HEK293T (cell line): ENCODE results near the gene FHOD1.

ENCODE experiments used
- CTCF ChIA-PET: fragments of 350-600 bp; formaldehyde crosslinking; extraction: SDS; loops from one replicate; lab custom pipeline; 2021; ENCODE audit warnings: antibody characterized with exemption, inconsistent platforms; lab: Yijun Ruan, JAX
- POLR2A ChIA-PET: fragments of 350-600 bp; formaldehyde crosslinking; extraction: SDS; loops from one replicate; lab custom pipeline; 2020; ENCODE audit warnings: antibody characterized with exemption, inconsistent platforms; lab: Yijun Ruan, JAX
- DNase-seq: peaks from one replicate; pipeline ENCODE4 v3.0.0; 2012; ENCODE audit warnings: mixed read lengths; ENCODE audit errors: extremely low spot score
- ARNT ChIP-seq: fragments of 450-650 bp; IDR thresholded peaks from 2 replicates; pipeline ENCODE4 v1.6.1; 2017; ENCODE audit warnings: mild to moderate bottlenecking
- BHLHE40 ChIP-seq: fragments of 450-650 bp; IDR thresholded peaks from 2 replicates; pipeline ENCODE4 v1.6.1; 2016; ENCODE audit warnings: mild to moderate bottlenecking, moderate library complexity, borderline replicate concordance
- CTBP1 ChIP-seq: fragments of 450-650 bp; IDR thresholded peaks from 2 replicates; pipeline ENCODE4 v1.6.1; 2016; ENCODE audit warnings: borderline replicate concordance
- ELF4 ChIP-seq: fragments of 450-650 bp; IDR thresholded peaks from 2 replicates; pipeline ENCODE4 v1.6.1; 2017; ENCODE audit warnings: antibody characterized with exemption
- FOXA1 ChIP-seq: fragments of 450-650 bp; IDR thresholded peaks from 2 replicates; pipeline ENCODE4 v1.6.1; 2016; ENCODE audit warnings: mild to moderate bottlenecking
- FOXK2 ChIP-seq: fragments of 450-650 bp; IDR thresholded peaks from 2 replicates; pipeline ENCODE4 v1.6.1; 2016; ENCODE audit warnings: mild to moderate bottlenecking
- FOXM1 ChIP-seq: fragments of 450-650 bp; IDR thresholded peaks from 2 replicates; pipeline ENCODE4 v1.6.1; 2017; ENCODE audit warnings: mild to moderate bottlenecking, borderline replicate concordance
- HDGF ChIP-seq: fragments of 450-650 bp; IDR thresholded peaks from 2 replicates; pipeline ENCODE4 v1.6.1; 2017; ENCODE audit warnings: antibody characterized with exemption, borderline replicate concordance
- L3MBTL2 ChIP-seq: fragments of 450-650 bp; conservative IDR thresholded peaks from 2 replicates; pipeline ENCODE4 v1.6.1; 2016; ENCODE audit warnings: mild to moderate bottlenecking
- LEF1 ChIP-seq: fragments of 450-650 bp; IDR thresholded peaks from 2 replicates; pipeline ENCODE4 v1.6.1; 2017; ENCODE audit warnings: mild to moderate bottlenecking, borderline replicate concordance
- NFRKB ChIP-seq: fragments of 450-650 bp; IDR thresholded peaks from 2 replicates; pipeline ENCODE4 v1.6.1; 2016; ENCODE audit warnings: mild to moderate bottlenecking, moderate library complexity
- SP1 ChIP-seq: fragments of 450-650 bp; IDR thresholded peaks from 2 replicates; pipeline ENCODE4 v1.6.1; 2017
- SUZ12 ChIP-seq: fragments of 450-650 bp; IDR thresholded peaks from 2 replicates; pipeline ENCODE4 v1.6.1; 2016; ENCODE audit warnings: mild to moderate bottlenecking
- TARDBP ChIP-seq: fragments of 450-650 bp; IDR thresholded peaks from 2 replicates; pipeline ENCODE4 v1.6.1; 2016
- ZNF384 ChIP-seq: fragments of 450-650 bp; IDR thresholded peaks from 2 replicates; pipeline ENCODE4 v1.6.1; 2016
- TF ChIP-seq, protein P1 (sequence below): fragments of 450-650 bp; IDR thresholded peaks from 2 replicates; pipeline ENCODE4 v1.6.1; 2016

Gene FHOD1

GRCh38 chr16:67227567-67227921, 19.7 kb downstream of the FHOD1 start:
- no peak for TF ChIP-seq FOXA1
- TF ChIP-seq FOXM1, result no peak
- TF ChIP-seq ELF4, result no peak
- TF ChIP-seq HDGF, result no peak
- TF ChIP-seq LEF1, result no peak
- no peak for TF ChIP-seq ZNF384
- no peak for TF ChIP-seq FOXK2
- TF ChIP-seq L3MBTL2, result no peak
- no peak for TF ChIP-seq ARNT
- no peak for TF ChIP-seq CTBP1
- TF ChIP-seq BHLHE40, result no peak
- TF ChIP-seq, protein P1, sequence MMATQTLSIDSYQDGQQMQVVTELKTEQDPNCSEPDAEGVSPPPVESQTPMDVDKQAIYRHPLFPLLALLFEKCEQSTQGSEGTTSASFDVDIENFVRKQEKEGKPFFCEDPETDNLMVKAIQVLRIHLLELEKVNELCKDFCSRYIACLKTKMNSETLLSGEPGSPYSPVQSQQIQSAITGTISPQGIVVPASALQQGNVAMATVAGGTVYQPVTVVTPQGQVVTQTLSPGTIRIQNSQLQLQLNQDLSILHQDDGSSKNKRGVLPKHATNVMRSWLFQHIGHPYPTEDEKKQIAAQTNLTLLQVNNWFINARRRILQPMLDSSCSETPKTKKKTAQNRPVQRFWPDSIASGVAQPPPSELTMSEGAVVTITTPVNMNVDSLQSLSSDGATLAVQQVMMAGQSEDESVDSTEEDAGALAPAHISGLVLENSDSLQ, result no peak
- no peak for TF ChIP-seq TARDBP
- TF ChIP-seq SUZ12, result no peak
- no peak for TF ChIP-seq NFRKB
- no peak for TF ChIP-seq SP1
- CTCF ChIA-PET, result interaction anchor here (0.8 to 1.2 kb wide), 3 partner anchors 33 to 267 kb away, joined by 3 to 5 read pairs (median 4); partner anchors contain the start of gene CES3
- POLR2A ChIA-PET, result interaction anchor here (1.4 to 2.4 kb wide), 10 partner anchors 9 to 57 kb away, joined by 3 to 22 read pairs (median 7); partner anchors contain the start of genes FHOD1, NOL3, PLEKHG4 and SLC9A5

DNA sequence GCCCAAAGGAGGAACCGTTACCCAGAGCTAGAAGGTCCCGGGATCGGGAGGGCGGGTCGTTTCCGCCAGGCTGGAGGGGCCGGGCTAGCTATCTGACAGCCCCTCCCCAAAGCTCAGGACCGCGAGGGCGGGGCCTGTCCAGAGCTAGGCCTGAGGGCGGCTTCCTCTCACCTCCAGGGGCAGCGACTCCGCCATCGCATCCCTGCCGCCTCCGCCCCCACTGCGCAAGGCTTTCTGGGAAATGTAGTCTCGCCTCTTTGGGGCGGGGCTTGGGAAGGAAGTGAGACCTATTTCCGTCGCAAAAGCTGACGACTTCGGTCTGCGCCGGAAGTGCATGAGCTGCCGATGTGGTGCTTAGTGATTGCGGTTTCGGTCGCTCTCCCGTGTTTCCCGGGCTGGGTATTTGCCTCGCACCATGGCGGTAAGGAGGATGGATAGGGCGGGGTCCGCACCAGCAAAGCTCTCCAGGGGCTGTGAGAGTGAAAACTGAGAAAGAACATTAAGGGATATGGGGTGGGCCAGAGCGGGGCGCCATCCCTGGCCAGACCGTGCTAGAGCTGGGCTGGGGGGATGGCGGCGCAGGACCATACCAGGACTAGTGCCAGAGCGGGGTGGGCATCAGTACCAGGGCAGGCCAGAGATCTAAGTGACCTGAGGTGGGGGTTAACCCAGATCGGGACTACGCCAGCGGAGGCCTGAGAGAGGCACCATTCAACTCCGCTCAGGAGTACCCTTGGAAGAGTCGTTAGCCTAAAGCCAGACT, 20.3 kb downstream of the FHOD1 start, which contains the start of gene TMEM208:
Gene TMEM208, plus strand, starts transcription at position 327 of the 763 bp plus-strand sequence. Its CDS starts 89 bp downstream, at position 416.
- no peak for TF ChIP-seq SUZ12
- peak; percentile 97 for TF ChIP-seq ELF4
- no peak for TF ChIP-seq SP1
- POLR2A ChIA-PET, result interaction anchor here (0.6 to 2.4 kb wide), 18 partner anchors 8 to 321 kb away, joined by 3 to 22 read pairs (median 4); partner anchors contain the start of genes EXOC3L1, FHOD1, NOL3 and PLEKHG4
- CTCF ChIA-PET, result interaction anchor here (0.6 to 1.2 kb wide), 6 partner anchors 19 to 266 kb away, joined by 3 to 5 read pairs (median 3); partner anchors contain the start of gene CES3
- DNase-seq, result peak; percentile 98

More at GRCh38 chr16:67227567-67227921, 19.7 kb downstream of the FHOD1 start:
- no peak for DNase-seq

DNA sequence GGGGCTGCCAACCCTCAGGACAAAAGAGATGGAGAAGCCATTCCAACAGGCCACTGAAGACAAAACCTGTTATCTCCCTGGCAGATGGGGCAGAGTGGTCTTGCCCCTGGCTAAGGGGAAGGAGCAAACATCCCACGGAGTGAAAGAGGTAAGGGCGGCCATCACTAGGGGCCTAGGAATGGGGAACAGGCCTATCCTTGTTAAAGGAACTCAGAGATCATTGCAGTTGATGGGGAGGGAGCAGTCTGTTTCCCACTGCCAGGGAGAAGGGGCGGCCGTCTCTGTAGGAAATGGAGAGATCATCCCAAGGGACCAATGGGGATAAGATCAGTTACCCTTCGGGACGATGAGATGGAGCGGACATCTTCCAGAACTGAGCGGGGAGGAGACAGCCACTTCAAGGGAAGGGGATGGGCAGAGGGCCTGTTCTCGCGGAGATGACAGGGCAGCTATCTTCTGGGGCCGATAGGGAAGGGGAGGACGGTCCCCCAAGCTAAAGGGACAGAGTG, 20.9 kb downstream of the FHOD1 start:
- ChIA-PET CTCF (interaction anchor here (0.6 to 1.2 kb wide), 4 partner anchors 20 to 265 kb away, joined by 3 to 5 read pairs (median 4); partner anchors contain the start of gene CES3), POLR2A (interaction anchor here (0.6 to 2.4 kb wide), 17 partner anchors 8 to 321 kb away, joined by 3 to 22 read pairs (median 5); partner anchors contain the start of genes EXOC3L1, FHOD1, NOL3 and SLC9A5)
- DNase-seq, result no peak
- TF ChIP-seq TARDBP (no peak), ARNT (no peak), BHLHE40 (no peak), FOXM1 (no peak), LEF1 (no peak), HDGF (no peak)

DNA sequence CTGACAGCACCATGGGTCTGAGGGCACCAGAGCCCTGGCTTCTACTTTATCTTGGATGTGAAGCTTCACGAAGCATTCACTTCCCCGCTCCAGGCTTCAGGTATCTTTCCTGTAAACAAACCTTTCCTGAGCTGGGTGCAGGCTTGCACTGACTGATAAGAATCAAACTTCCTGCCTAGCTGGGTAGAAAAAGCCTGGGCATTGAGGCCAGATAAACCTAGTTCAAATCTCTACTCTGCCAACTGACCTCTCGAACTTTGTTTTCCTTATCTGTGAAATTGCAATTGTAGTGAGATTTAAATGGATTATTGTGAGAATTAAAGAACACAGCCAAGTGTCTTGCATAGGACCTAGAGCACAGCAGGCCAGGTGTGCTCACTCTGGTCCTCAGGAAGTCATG, 23.3 kb downstream of the FHOD1 start:
- DNase-seq, result no peak
- CTCF ChIA-PET, result interaction anchor here (0.8 kb wide), 1 partner anchor 26 kb away, joined by 5 read pairs; no protein-coding TSS in a partner anchor
- no peak for TF ChIP-seq HDGF
- TF ChIP-seq L3MBTL2, result no peak
- TF ChIP-seq, protein P1, result no peak
- no peak for TF ChIP-seq SUZ12
- no peak for TF ChIP-seq NFRKB
- TF ChIP-seq SP1, result no peak
- no peak for TF ChIP-seq FOXM1
- TF ChIP-seq ARNT, result no peak
- no peak for TF ChIP-seq TARDBP
- TF ChIP-seq BHLHE40, result no peak
- TF ChIP-seq FOXA1, result no peak
- TF ChIP-seq ZNF384, result no peak
- TF ChIP-seq CTBP1, result no peak
- TF ChIP-seq FOXK2, result no peak
- no peak for TF ChIP-seq LEF1
- TF ChIP-seq ELF4, result no peak
- POLR2A ChIA-PET, result interaction anchor here (0.8 kb wide), 1 partner anchor 24 kb away, joined by 3 read pairs; the partner anchor contains the start of gene FHOD1

DNA sequence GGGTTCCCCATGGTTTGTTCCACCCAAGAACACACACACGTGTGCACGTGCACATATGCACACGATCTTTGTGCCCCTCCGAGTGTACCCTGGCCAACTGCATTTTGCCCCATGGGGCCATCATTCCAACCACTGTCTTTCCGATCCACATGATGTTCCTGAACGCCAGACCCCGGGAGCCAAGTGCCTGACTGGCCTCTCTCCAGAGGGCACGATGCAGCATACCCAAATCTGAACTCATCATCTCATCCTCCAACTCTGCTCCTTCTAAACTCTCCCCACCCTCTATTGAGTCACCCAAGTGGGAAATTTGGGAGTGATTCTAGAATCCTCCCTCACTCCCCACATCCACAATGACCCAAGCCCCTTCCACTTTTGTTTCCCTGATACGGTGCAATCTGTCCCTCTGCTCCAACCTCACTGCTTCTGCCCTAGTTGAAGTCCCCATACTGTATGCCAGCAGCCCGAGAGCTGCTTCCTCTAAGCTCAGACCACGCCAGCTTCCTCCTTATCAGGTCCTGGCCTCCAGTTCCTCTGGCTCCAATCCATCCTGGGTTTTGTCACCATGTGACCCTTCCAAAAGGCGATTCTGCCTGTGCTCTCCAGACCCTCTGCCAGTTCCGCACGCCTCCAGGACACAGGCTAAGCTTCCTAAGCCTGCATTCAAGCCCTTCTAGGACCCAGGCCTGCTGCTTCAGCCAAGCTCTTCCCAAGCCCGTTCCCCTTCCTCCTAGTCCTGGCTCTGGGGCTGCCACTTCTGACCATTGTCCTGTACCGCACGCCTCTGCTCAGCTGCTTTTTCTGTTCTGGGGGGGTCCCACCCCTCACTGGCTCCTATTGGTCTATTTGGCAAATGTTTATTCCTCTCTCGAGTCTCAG, 30.4 kb downstream of the FHOD1 start:
- ChIA-PET CTCF (no interaction called here), POLR2A (interaction anchor here (1.0 kb wide), 1 partner anchor 11 kb away, joined by 3 read pairs; no protein-coding TSS in a partner anchor)
- no peak for DNase-seq
- TF ChIP-seq ELF4, result no peak
- TF ChIP-seq L3MBTL2, result no peak
- no peak for TF ChIP-seq FOXA1
- no peak for TF ChIP-seq ZNF384
- TF ChIP-seq SUZ12, result no peak
- no peak for TF ChIP-seq ARNT
- TF ChIP-seq, protein P1, result no peak
- no peak for TF ChIP-seq LEF1
- TF ChIP-seq FOXM1, result no peak
- TF ChIP-seq TARDBP, result no peak
- TF ChIP-seq NFRKB, result no peak
- TF ChIP-seq HDGF, result no peak
